Pancreas (tissue), 10 donors: ENCODE measurements around the gene EFNA5. TPM values are rescaled to one million over a fixed set of nuclear protein-coding genes. Genes with fewer than 3 reads are reported as not detected.
A peak's percentile ranks its signal among the peaks of the same experiment; 100 is the strongest.

Source experiments
- ATAC-seq, 4 donors: fragments of 200-7000 bp; cut with Tn5 transposase; one replicate each; pipeline versions ENCODE4 v1.8.0 to v1.9.1; 2020; ENCODE audit warnings: mild to moderate bottlenecking in 4 of 4, moderate library complexity in 4 of 4
- DNase-seq, 6 donors: peaks; one replicate each; pipeline ENCODE4 v3.0.0-alpha.2; 2020
- FAIRE-seq: peaks from 2 replicates; lab custom pipeline; 2012; peaks lifted over from hg19 to GRCh38; lab: Jason Lieb, UNC
- H3K27ac ChIP-seq, 4 donors: fragments of 200-600 bp; sonication (generic); 1 replicate in 3 of 4; 2 replicates in 1 of 4; pipeline versions ENCODE4 v1.5.0 to v1.8.0; 2020
- H3K27me3 ChIP-seq, 4 donors: fragments of 200-600 bp; one replicate each; pipeline ENCODE4 v1.8.0; 2021
- H3K36me3 ChIP-seq, 3 donors: fragments of 200-600 bp; sonication (generic) in 1 of 3; one replicate each; pipeline versions ENCODE4 v1.5.0 to v1.8.0; 2020 to 2021
- H3K4me1 ChIP-seq, 3 donors: fragments of 200-600 bp; one replicate each; pipeline ENCODE4 v1.8.0; 2021
- H3K4me3 ChIP-seq, 4 donors: fragments of 200-600 bp; sonication (generic) in 2 of 4; one replicate each; pipeline versions ENCODE4 v1.5.0 to v1.8.0; 2020 to 2021
- H3K9me3 ChIP-seq, 4 donors: fragments of 200-600 bp; one replicate each; pipeline ENCODE4 v1.8.0; 2021
- WGBS, 2 donors: extraction: QIAGEN DNeasy Blood & Tissue Kit; methylation state at CpG; one replicate each; pipeline ENCODE4 v1.1.7; 2013; 5-methylcytosine and 5-hydroxymethylcytosine counted together
- intact Hi-C, 3 donors: fragments of 100-400 bp; cut with DNase I; formaldehyde crosslinking; loops; one replicate each; pipeline versions ENCODE4 v1.11.1 to v1.14.2; 2022
- polyA plus RNA-seq, 2 donors: library from polyadenylated mRNA; stranded (reverse); fragments of 200-250 nt; gene quantifications; one replicate each; pipeline ENCODE4 v1.2.3, GENCODE V29; 2013
- total RNA-seq, 6 donors: library from RNA; stranded (reverse); fragmentation: NEBNext Ultra II Directional in 4 of 6; extraction: Animal tissue kit (Norgen Biotek cat#: 25700) in 4 of 6; gene quantifications; one replicate each; pipeline versions ENCODE4 v1.2.1 to v1.2.4, GENCODE V29; 2021 to 2023
- TF ChIP-seq, protein P1 (sequence below), 4 donors: fragments of 200-600 bp; sonication (generic) in 3 of 4; IDR thresholded peaks; one replicate each; pipeline versions ENCODE4 v1.5.0 to v1.8.0; 2021; ENCODE audit warnings: antibody characterized with exemption in 4 of 4
- donor health status: healthy with polysubstance abuse.
- donor health status: DM: no; HTN: no; CAD: no; lungs with moderate emphysema.
- donor health status: DM: no; HTN: no; CAD: no.
- donor health status: control.
- donor health status: control.
- donor health status: Bipolar disorder and iron deficiency.
- donor health status: DM: yes; HTN: yes; CAD: no.
- donor health status: DM: no; HTN: no; CAD: no.
- donor health status: DM: no; HTN: no; CAD: no.
- donor health status: DM: yes; HTN: yes; CAD: no.

The EFNA5 gene
- total and polyA plus RNA-seq, 8 donors = 0.23 to 3.8 (median 2.1) TPM

DNA sequence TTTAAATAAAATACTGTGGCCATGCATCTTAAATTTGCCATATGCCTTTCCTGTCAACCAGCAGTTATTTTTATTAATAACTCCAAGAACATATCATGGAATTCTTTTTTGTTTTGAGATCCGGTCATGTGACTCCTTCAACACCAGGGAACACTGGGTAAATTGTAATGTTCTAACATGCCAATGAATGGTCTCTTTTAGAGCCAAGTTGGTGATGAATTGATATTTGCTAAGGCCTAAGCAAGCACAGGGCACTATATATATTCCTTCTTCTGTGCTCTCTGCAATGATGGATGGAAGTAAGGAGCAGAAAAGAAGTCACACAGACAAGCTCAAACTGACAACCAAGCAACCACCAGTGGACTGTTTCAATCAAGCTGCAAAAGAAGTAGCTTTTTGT lies 124.0 kb downstream of the EFNA5 start:
- WGBS, 2 donors = 87 to 91% methylated on average over 1 of the region's 1 CpG
- no peak overlapping the region for H3K27ac ChIP-seq
- no peak for DNase-seq
- FAIRE-seq = no peak
- H3K36me3 ChIP-seq = no peaks in the 10 kb centered on the region
- peaks cover 7 to 31% (median 12%) of the 10 kb centered on the region in 3 donors for H3K4me1 ChIP-seq
- ATAC-seq = no peak
- TF ChIP-seq, protein P1, sequence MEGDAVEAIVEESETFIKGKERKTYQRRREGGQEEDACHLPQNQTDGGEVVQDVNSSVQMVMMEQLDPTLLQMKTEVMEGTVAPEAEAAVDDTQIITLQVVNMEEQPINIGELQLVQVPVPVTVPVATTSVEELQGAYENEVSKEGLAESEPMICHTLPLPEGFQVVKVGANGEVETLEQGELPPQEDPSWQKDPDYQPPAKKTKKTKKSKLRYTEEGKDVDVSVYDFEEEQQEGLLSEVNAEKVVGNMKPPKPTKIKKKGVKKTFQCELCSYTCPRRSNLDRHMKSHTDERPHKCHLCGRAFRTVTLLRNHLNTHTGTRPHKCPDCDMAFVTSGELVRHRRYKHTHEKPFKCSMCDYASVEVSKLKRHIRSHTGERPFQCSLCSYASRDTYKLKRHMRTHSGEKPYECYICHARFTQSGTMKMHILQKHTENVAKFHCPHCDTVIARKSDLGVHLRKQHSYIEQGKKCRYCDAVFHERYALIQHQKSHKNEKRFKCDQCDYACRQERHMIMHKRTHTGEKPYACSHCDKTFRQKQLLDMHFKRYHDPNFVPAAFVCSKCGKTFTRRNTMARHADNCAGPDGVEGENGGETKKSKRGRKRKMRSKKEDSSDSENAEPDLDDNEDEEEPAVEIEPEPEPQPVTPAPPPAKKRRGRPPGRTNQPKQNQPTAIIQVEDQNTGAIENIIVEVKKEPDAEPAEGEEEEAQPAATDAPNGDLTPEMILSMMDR (IDR thresholded peaks at IDR 0.05) = no peak
- no peaks in the 10 kb centered on the region for H3K27me3 ChIP-seq
- no peak overlapping the region for H3K4me3 ChIP-seq
- intact Hi-C loops = no loop called here
- no peaks in the 10 kb centered on the region for H3K9me3 ChIP-seq

DNA sequence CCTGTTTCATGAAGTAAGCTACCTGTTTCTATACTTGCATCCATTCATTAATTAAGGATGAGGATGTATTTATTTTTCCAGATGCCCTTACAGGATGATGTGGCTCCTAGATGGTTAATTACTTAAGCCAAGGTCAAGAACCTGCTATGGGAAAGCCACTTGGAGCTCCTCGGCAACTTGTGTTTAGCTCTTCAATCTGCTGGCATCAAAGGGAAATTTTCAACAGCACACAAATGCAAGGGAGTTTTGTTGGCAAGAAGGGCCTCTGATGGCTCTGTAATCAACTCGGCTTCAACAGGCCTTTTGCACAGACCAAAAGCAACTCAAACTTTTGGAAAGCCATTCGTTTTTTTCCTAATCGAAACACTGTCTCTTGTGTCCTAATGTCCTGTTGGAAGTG lies 125.3 kb downstream of the EFNA5 start:
- TF ChIP-seq, protein P1 (IDR thresholded peaks at IDR 0.05) = no peak
- H3K27ac ChIP-seq = no peak overlapping the region
- H3K36me3 ChIP-seq = no peaks in the 10 kb centered on the region
- FAIRE-seq = no peak
- intact Hi-C loops = no loop called here
- H3K4me1 ChIP-seq = peaks cover 7 to 31% (median 17%) of the 10 kb centered on the region in 3 donors
- no peak for ATAC-seq
- H3K9me3 ChIP-seq = no peaks in the 10 kb centered on the region
- H3K27me3 ChIP-seq = no peaks in the 10 kb centered on the region
- 55 to 70% methylated on average over 4 of the region's 4 CpGs for WGBS, 2 donors
- H3K4me3 ChIP-seq = no peak overlapping the region
- no peak for DNase-seq

DNA sequence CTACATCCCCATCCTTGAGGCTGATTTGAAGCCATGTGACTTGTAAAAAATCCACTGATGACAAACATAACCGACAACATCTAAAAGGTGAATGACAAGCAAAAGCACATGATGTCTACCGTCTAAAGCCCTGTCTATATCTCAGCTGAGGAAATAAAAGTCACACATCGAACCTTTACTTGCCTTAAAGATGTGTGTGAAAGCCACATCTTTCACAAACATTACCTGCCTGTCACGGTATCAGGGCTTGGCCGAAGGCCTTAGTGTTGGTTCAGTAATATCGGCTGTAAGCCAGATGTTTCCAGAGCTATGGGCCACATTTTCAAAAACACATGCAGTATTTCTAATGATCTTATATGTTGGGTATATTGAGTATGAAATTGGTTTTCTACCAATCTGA lies 125.8 kb downstream of the EFNA5 start:
- Histone ChIP-seq H3K27ac (no peak overlapping the region), H3K36me3 (no peaks in the 10 kb centered on the region), H3K4me1 (peaks cover 7 to 31% (median 17%) of the 10 kb centered on the region in 3 donors), H3K9me3 (no peaks in the 10 kb centered on the region), H3K4me3 (no peak overlapping the region), H3K27me3 (no peaks in the 10 kb centered on the region)
- DNase-seq (peak in 3 of 6 donors; percentile 20 to 36 (median 34)), FAIRE-seq (no peak), ATAC-seq (peak in 3 of 4 donors; percentile 19 to 53 (median 49))
- 40 to 41% methylated on average over 6 of the region's 6 CpGs for WGBS, 2 donors
- TF ChIP-seq, protein P1 (IDR thresholded peaks at IDR 0.05) = no peak
- intact Hi-C loops = no loop called here

DNA sequence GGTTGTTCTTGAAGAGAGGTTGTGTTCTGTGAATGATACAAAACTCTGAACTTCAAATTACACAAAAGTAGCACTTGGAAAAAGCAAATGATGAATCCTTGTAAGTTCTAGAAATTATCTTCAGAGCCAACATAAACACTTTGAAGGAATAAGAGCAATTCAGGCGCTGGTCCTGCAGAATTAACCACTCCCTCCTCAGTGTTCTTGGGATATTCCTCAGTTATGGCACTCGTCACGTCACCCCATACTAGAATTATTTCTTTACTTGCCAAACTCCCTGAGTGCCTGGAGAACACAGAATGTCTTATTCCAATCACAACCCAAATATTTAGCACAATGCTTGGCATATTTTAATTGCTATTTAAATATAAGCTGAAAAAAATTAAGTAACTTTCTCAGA lies 126.3 kb downstream of the EFNA5 start:
- Histone ChIP-seq H3K4me1 (peaks cover 7 to 31% (median 17%) of the 10 kb centered on the region in 3 donors), H3K9me3 (no peaks in the 10 kb centered on the region), H3K4me3 (no peak overlapping the region), H3K27me3 (no peaks in the 10 kb centered on the region), H3K27ac (no peak overlapping the region), H3K36me3 (no peaks in the 10 kb centered on the region)
- FAIRE-seq = no peak
- no peak for DNase-seq
- 76 to 81% methylated on average over 3 of the region's 3 CpGs for WGBS, 2 donors
- ATAC-seq = no peak
- TF ChIP-seq, protein P1 (IDR thresholded peaks at IDR 0.05) = no peak
- intact Hi-C loops = no loop called here

DNA sequence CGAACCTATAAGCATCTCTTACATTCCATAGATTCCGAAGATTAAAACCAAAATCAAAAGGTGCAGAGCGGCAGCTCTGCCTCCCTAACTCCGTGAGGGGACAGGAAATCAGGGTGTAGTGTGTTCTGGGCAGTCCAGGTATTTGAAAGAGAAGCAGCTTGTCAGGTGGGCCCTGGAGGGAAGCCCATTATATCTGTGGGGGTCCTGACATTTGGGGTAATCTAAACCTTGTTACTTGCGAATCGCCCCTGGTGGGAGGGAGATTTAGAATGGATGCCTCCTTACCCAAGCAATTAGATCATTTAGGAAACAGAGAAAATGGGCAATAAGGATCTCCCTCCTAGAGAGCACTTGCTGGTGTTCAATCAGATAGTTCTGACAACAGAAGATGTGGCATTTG lies 126.9 kb downstream of the EFNA5 start:
- Histone ChIP-seq H3K27ac (no peak overlapping the region), H3K4me1 (peaks cover 7 to 31% (median 17%) of the 10 kb centered on the region in 3 donors)

More for the DNA sequence above, 126.9 kb downstream of the EFNA5 start:
- FAIRE-seq = no peak
- H3K36me3 ChIP-seq = no peaks in the 10 kb centered on the region
- H3K4me3 ChIP-seq = no peak overlapping the region
- 85 to 94% methylated on average over 6 of the region's 6 CpGs for WGBS, 2 donors
- no peak for DNase-seq
- H3K27me3 ChIP-seq = no peaks in the 10 kb centered on the region
- ATAC-seq = no peak
- intact Hi-C loops = no loop called here
- TF ChIP-seq, protein P1 (IDR thresholded peaks at IDR 0.05) = no peak
- H3K9me3 ChIP-seq = no peaks in the 10 kb centered on the region
